Suprapubic skin (tissue), 4 donors: ENCODE measurements around the gene PFKFB4. TPM values are rescaled to one million over a fixed set of nuclear protein-coding genes. Genes with fewer than 3 reads are reported as not detected.

Source experiments
- DNase-seq, 2 donors: peaks; one replicate each; pipeline ENCODE4 v3.0.0-alpha.2; 2019; ENCODE audit warnings: low spot score in 2 of 2
- H3K27ac ChIP-seq: fragments of 200-600 bp; sonication (generic); one replicate; pipeline ENCODE4 v1.5.1; 2019
- H3K27me3 ChIP-seq: fragments of 200-600 bp; sonication (generic); one replicate; pipeline ENCODE4 v1.5.1; 2019
- H3K36me3 ChIP-seq: fragments of 200-600 bp; sonication (generic); one replicate; pipeline ENCODE4 v1.5.1; 2019
- H3K4me1 ChIP-seq: fragments of 200-600 bp; sonication (generic); one replicate; pipeline ENCODE4 v1.5.1; 2019
- H3K4me3 ChIP-seq: fragments of 200-600 bp; sonication (generic); one replicate; pipeline ENCODE4 v1.5.1; 2019; ENCODE audit warnings: mild to moderate bottlenecking
- H3K9me3 ChIP-seq: fragments of 200-600 bp; sonication (generic); one replicate; pipeline ENCODE4 v1.5.1; 2019
- EP300 ChIP-seq: sonication (generic); formaldehyde crosslinking; IDR thresholded peaks from one replicate; pipeline ENCODE4 v1.6.1; 2017; ENCODE audit warnings: antibody characterized with exemption
- POLR2A ChIP-seq, 2 donors: fragments of 450-650 bp; IDR thresholded peaks; one replicate each; pipeline ENCODE4 v1.6.1; 2017; ENCODE audit warnings: antibody characterized with exemption in 2 of 2, mild to moderate bottlenecking in 2 of 2, moderate library complexity in 2 of 2
- POLR2AphosphoS5 ChIP-seq, 3 donors: sonication (generic); formaldehyde crosslinking; IDR thresholded peaks; one replicate each; pipeline ENCODE4 v1.6.1; 2017; ENCODE audit warnings: antibody characterized with exemption in 3 of 3
- WGBS: methylation state at CpG from one replicate; pipeline ENCODE4 v1.1.5; 2018; 5-methylcytosine and 5-hydroxymethylcytosine counted together
- total RNA-seq, 4 donors: library from RNA; depleted of rRNA; stranded (reverse); fragments of >200 nt; gene quantifications; one replicate each; pipeline ENCODE4 v1.1.0, GENCODE V29; 2016
- TF ChIP-seq, protein P1 (sequence below), 2 donors: fragments of 200-600 bp in 1 of 2; fragments of 450-650 bp in 1 of 2; sonication (generic) in 1 of 2; IDR thresholded peaks; one replicate each; pipeline ENCODE4 v1.5.1; 2016 to 2019; ENCODE audit warnings: antibody characterized with exemption in 2 of 2, mild to moderate bottlenecking in 1 of 2, moderate library complexity in 1 of 2

Gene PFKFB4
- total RNA-seq, 4 donors from 2014 or later = 3.6 to 12.7 (median 8.3) TPM

DNA sequence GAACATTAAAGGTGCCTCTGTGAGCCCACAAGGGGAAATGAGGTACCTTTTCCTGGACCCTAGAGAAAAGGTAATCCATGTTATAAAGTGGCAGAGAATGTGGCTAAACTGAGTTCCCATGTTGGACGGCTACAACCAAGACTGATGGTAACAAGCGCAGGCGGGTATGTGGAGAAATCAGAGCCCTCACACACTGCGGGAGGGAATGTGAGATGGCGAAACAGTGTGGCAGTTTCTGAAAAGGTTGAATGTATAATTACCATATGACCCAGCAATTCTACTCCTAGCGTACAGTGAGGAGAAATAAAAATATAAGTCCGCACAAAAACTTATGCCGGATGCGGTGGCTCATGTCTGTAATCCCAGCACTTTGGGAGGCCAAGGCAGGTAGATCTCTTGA, 28.6 kb downstream of the PFKFB4 start:
- WGBS = 96% methylated on average over 9 of the region's 9 CpGs
- Histone ChIP-seq H3K9me3 (no peaks in the 10 kb centered on the region), H3K36me3 (peaks cover 5% of the 10 kb centered on the region), H3K27me3 (no peaks in the 10 kb centered on the region), H3K4me3 (no peak overlapping the region), H3K27ac (no peak overlapping the region), H3K4me1 (no peaks in the 10 kb centered on the region)
- TF ChIP-seq POLR2A (IDR thresholded peaks at IDR 0.05) (no peak), POLR2AphosphoS5 (IDR thresholded peaks at IDR 0.05) (no peak), EP300 (no peak)
- TF ChIP-seq, protein P1, sequence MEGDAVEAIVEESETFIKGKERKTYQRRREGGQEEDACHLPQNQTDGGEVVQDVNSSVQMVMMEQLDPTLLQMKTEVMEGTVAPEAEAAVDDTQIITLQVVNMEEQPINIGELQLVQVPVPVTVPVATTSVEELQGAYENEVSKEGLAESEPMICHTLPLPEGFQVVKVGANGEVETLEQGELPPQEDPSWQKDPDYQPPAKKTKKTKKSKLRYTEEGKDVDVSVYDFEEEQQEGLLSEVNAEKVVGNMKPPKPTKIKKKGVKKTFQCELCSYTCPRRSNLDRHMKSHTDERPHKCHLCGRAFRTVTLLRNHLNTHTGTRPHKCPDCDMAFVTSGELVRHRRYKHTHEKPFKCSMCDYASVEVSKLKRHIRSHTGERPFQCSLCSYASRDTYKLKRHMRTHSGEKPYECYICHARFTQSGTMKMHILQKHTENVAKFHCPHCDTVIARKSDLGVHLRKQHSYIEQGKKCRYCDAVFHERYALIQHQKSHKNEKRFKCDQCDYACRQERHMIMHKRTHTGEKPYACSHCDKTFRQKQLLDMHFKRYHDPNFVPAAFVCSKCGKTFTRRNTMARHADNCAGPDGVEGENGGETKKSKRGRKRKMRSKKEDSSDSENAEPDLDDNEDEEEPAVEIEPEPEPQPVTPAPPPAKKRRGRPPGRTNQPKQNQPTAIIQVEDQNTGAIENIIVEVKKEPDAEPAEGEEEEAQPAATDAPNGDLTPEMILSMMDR (IDR thresholded peaks at IDR 0.05) = no peak
- DNase-seq = no peak

- TF ChIP-seq POLR2AphosphoS5 (IDR thresholded peaks at IDR 0.05) (no peak), POLR2A (IDR thresholded peaks at IDR 0.05) (no peak), EP300 (no peak)
- TF ChIP-seq, protein P1 (IDR thresholded peaks at IDR 0.05) = no peak
- WGBS = 79% methylated on average over 5 of the region's 9 CpGs
- H3K27me3 ChIP-seq = no peaks in the 10 kb centered on the region
- no peaks in the 10 kb centered on the region for H3K9me3 ChIP-seq
- no peaks in the 10 kb centered on the region for H3K4me1 ChIP-seq
- peaks cover 5% of the 10 kb centered on the region for H3K36me3 ChIP-seq
- DNase-seq = no peak
- H3K27ac ChIP-seq = no peak overlapping the region
- no peak overlapping the region for H3K4me3 ChIP-seq
Measured at GRCh38 chr3:48524970-48525369, 31.6 kb downstream of the PFKFB4 start.

- 100% methylated on average over 2 of the region's 6 CpGs for WGBS
- no peak for DNase-seq
- TF ChIP-seq POLR2AphosphoS5 (IDR thresholded peaks at IDR 0.05) (no peak), EP300 (no peak), POLR2A (IDR thresholded peaks at IDR 0.05) (no peak)
- TF ChIP-seq, protein P1 (IDR thresholded peaks at IDR 0.05) = no peak
- no peaks in the 10 kb centered on the region for H3K27me3 ChIP-seq
- peaks cover 9% of the 10 kb centered on the region for H3K36me3 ChIP-seq
- no peak overlapping the region for H3K27ac ChIP-seq
- H3K4me1 ChIP-seq = peaks cover 1% of the 10 kb centered on the region
- H3K9me3 ChIP-seq = no peaks in the 10 kb centered on the region
- H3K4me3 ChIP-seq = no peak overlapping the region
Measured at GRCh38 chr3:48521635-48522034, 35.0 kb downstream of the PFKFB4 start.

DNA sequence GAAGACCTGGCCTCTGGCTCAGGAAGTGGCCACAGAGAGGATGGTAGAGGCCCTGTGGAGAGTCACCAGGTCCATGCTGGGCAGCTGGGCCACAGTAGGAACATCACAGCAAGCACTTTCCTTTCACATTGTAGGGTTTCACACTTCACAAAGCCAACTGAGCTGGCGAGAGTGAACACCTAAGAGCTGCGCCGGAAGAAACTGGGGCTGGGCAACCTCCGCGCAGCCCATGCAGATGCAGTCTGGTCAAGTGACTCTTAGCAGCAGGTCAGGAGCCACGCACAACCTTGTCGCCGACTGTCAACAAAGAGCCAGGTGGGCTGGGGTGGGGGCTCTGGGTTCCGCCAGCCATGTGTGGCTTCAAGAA, 37.3 kb downstream of the PFKFB4 start:
- Histone ChIP-seq H3K4me3 (no peak overlapping the region), H3K27me3 (no peaks in the 10 kb centered on the region), H3K27ac (no peak overlapping the region), H3K4me1 (peaks cover 5% of the 10 kb centered on the region), H3K9me3 (no peaks in the 10 kb centered on the region), H3K36me3 (peaks cover 4% of the 10 kb centered on the region)
- 98% methylated on average over 9 of the region's 9 CpGs for WGBS
- no peak for DNase-seq
- no peak for TF ChIP-seq POLR2AphosphoS5 (IDR thresholded peaks at IDR 0.05)
- TF ChIP-seq, protein P1 (IDR thresholded peaks at IDR 0.05) = no peak
- no peak for TF ChIP-seq POLR2A (IDR thresholded peaks at IDR 0.05)
- no peak for TF ChIP-seq EP300

- peaks cover 5% of the 10 kb centered on the region for H3K4me1 ChIP-seq
- no peaks in the 10 kb centered on the region for H3K27me3 ChIP-seq
- no peak for DNase-seq
- H3K4me3 ChIP-seq = no peak overlapping the region
- TF ChIP-seq POLR2A (IDR thresholded peaks at IDR 0.05) = no peak
- TF ChIP-seq POLR2AphosphoS5 (IDR thresholded peaks at IDR 0.05) = no peak
- TF ChIP-seq EP300 = no peak
- TF ChIP-seq, protein P1 (IDR thresholded peaks at IDR 0.05) = no peak
- peaks cover 4% of the 10 kb centered on the region for H3K36me3 ChIP-seq
- H3K9me3 ChIP-seq = no peaks in the 10 kb centered on the region
- whole genome bisulfite sequencing = 78% methylated on average over 8 of the region's 12 CpGs
- no peak overlapping the region for H3K27ac ChIP-seq
Measured at GRCh38 chr3:48518638-48519276, 37.8 kb downstream of the PFKFB4 start.
